Astrocyte of the cerebellum (primary cell): Measurements from ENCODE around the gene KRTAP1-3.
"Not testable (repeated sequence)": the region's sequence is repeated elsewhere in the genome, so short reads cannot be mapped to it uniquely, and the experiment has no call there.

ENCODE experiments used
- DNase-seq: peaks from one replicate; pipeline ENCODE4 v3.0.0-alpha.2; 2011; ENCODE audit warnings: low read depth
- H3K4me3 ChIP-seq: 2 replicates; pipeline ENCODE4 v1.5.1; 2011; ENCODE audit warnings: mild to moderate bottlenecking, low read depth, low read length, moderate library complexity
- CTCF ChIP-seq: IDR thresholded peaks from 2 replicates; pipeline ENCODE4 v1.5.1; 2012; ENCODE audit warnings: low read length, low read depth, moderate library complexity, mild to moderate bottlenecking; ENCODE audit errors: missing control alignments
- in situ Hi-C: cut with HindIII; loops from 2 replicates; pipeline ENCODE4 v1.10.0; 2017; ENCODE audit warnings: low sequenced_read_pairs

Gene KRTAP1-3

DNA sequence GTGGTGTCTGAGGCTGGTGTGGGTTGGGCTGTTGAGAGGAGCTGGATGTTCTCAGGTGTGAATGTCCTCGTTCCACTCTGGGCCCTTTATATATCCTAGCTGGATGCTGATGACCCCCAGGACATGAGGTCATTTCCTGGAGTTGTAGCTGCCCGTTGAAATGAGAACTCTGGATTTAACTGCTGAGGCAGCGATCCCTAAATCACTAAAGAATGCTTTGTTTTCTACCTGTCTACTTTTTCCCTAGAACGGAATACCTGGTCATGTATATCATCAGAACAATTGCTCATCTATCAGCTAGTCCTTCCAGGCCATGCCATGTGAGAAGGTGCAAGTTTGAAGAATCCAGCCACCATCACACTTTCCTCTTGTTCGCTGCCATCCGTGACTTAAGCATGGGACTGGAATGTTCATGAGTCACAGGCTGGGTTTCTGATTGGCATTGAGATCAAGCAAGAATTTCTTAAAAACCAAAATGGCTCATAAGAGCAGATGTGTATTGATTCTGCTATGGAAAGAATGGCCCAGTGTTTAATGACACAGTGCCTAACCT, 25.5 kb upstream of the KRTAP1-3 start, which contains the start of gene KRTAP2-3:
TSS of gene KRTAP2-3 (minus strand) at position 63 of the 553 bp plus-strand sequence. CDS start 64 bp downstream, outside the sequence.
- peak; percentile 82 for DNase-seq
- no peak within 1 kb of the TSS for H3K4me3 ChIP-seq
- in situ Hi-C loops, result no loop called here
- TF ChIP-seq CTCF, result no peak

DNA sequence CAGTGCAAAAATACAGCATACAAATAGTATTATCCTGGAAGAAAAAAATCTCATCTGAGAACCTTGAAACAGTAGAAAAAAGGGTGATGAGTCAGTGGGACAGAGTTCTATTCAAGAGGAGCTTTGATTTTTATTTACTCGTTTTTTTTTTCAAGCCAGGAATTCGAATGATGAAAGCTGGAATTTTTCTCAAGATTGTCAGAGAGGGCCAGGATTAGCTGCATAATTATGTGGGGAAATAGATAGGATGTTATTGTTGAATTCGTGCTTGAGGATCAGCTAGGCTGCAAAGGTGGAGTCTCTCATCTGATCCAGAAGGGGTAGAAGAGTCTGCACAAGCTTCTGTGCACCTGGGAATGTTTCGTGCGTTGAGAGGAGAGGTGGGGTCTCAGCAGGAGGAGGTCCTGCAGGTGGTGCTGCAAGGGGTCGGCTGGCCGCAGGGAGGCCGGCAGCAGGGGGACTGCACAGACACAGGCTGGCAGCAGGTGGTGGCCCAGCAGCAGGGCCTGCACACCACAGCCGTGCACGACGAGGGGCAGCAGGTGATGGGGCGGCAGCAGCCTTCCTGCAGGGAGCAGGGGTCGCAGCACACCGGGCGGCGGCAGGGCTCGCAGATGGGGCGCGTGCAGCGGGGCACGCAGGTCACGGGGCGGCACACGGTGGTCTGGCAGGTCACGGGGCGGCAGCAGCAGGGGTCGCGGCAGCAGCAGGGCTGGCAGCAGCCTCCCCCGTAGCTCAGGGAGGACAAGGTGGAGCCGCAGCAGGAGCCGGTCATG, 24.8 kb upstream of the KRTAP1-3 start:
- peak; percentile 57 for DNase-seq
- H3K4me3 ChIP-seq, in situ Hi-C loops: not testable (repeated sequence)

DNA sequence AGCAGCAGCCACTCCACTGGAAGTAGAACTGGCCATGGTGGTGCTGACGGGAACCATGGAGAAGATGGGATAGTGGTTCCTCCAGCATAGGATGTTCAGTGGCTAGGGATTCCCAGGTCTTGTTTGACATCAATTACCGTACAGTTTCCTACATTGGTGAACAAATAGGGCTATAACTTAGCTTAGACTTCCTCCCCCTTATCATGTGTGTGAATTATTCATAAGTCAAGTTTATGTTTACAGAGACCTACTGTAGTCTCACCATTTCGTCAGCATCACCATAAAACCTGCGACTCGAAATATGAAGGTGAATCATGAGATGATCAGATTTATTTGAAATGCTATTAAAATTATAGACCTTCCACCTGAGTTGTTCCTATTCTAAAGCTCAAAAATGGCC, 24.1 kb upstream of the KRTAP1-3 start:
- no peak for DNase-seq
- TF ChIP-seq CTCF, result no peak
- H3K4me3 ChIP-seq, result no peak overlapping the region
- in situ Hi-C loops, result no loop called here

GRCh38 chr17:41057547-41057946, 22.9 kb upstream of the KRTAP1-3 start:
- no peak for DNase-seq
- H3K4me3 ChIP-seq, result no peak overlapping the region
- TF ChIP-seq CTCF, result no peak
- in situ Hi-C loops, result no loop called here

DNA sequence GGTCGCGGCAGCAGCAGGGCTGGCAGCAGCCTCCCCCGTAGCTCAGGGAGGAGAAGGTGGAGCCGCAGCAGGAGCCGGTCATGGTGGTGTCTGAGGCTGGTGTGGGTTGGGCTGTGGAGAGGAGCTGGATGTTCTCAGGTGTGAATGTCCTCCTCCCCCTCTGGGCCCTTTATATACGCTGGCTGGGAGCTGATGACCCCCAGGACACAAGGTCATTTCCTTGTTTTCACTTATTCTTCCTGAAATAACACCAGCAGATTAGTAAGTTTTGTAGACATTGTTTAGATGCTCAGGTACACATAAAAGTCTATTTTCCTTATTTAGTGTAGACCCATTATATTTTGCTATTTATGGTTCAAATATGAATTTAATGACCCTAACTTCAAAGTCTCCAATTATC, 20.5 kb upstream of the KRTAP1-3 start, which contains the start of gene KRTAP2-2:
TSS of gene KRTAP2-2 (minus strand) at position 101 of the 400 bp plus-strand sequence. CDS start at position 82, 19 bp downstream.
- H3K4me3 ChIP-seq, DNase-seq, in situ Hi-C loops: not testable (repeated sequence)

- DNase-seq, H3K4me3 ChIP-seq, in situ Hi-C loops: not testable (repeated sequence)
Observed at GRCh38 chr17:41054556-41054955, 19.9 kb upstream of the KRTAP1-3 start.

- in situ Hi-C loops, result no loop called here
- TF ChIP-seq CTCF, result no peak
- no peak for DNase-seq
- no peak overlapping the region for H3K4me3 ChIP-seq
Observed at GRCh38 chr17:41054025-41054424, 19.4 kb upstream of the KRTAP1-3 start.

GRCh38 chr17:41052566-41052965, 17.9 kb upstream of the KRTAP1-3 start:
- in situ Hi-C loops, result no loop called here
- no peak overlapping the region for H3K4me3 ChIP-seq
- no peak for DNase-seq
- no peak for TF ChIP-seq CTCF
